ENCODE measurements around the gene MFN1. TPM values are rescaled to one million over a fixed set of nuclear protein-coding genes. Genes with fewer than 3 reads are reported as not detected.

Gene MFN1
- total RNA-seq (ENCODE audit: low replicate concordance) = 42.3 and 53.3 TPM in 2 replicates
- long read RNA-seq, full-length matches to known transcripts = 41 of 95 reads
- long read RNA-seq, partial matches to known transcripts = 42 of 95 reads
- long read RNA-seq, other reads (novel, unspliced or antisense) = 12 of 95 reads

- no peaks in the 10 kb centered on the region for H3K27me3 Mint-ChIP-seq
- peak; percentile 86 for DNase-seq (ENCODE audit: extremely low spot score, unreplicated experiment)
- H3K4me1 Mint-ChIP-seq (ENCODE audit: unreplicated experiment) = peaks cover 8% of the 10 kb centered on the region
- H3K36me3 Mint-ChIP-seq = peaks cover 3% of the 10 kb centered on the region
- H3K4me3 Mint-ChIP-seq = peak within 1 kb of the TSS; percentile 100
- H3K27ac Mint-ChIP-seq = peak within 1 kb of the TSS; percentile 99
- no peak for TF ChIP-seq CTCF (conservative IDR thresholded peaks at IDR 0.05)
- H3K9me3 Mint-ChIP-seq = no peaks in the 10 kb centered on the region
These were observed at the start of gene MFN1 for GRCh38 chr3:179347345-179348194. MFN1 (plus strand) TSS chr3:179347709; CDS start chr3:179348852, 1,143 bp downstream.

- Mint-ChIP-seq H3K4me3 (no peak overlapping the region), H3K27ac (no peak overlapping the region), H3K27me3 (peaks cover 4% of the 10 kb centered on the region), H3K4me1 (ENCODE audit: unreplicated experiment) (peaks cover 6% of the 10 kb centered on the region), H3K9me3 (peaks cover 6% of the 10 kb centered on the region), H3K36me3 (no peaks in the 10 kb centered on the region)
- no peak for DNase-seq (ENCODE audit: extremely low spot score, unreplicated experiment)
- no peak for TF ChIP-seq CTCF (conservative IDR thresholded peaks at IDR 0.05)
These were observed 49.4 kb upstream of the MFN1 start for GRCh38 chr3:179297971-179298725.

- Mint-ChIP-seq H3K27me3 (peaks cover 4% of the 10 kb centered on the region), H3K4me1 (ENCODE audit: unreplicated experiment) (peaks cover 6% of the 10 kb centered on the region), H3K4me3 (no peak overlapping the region), H3K36me3 (no peaks in the 10 kb centered on the region), H3K9me3 (peaks cover 6% of the 10 kb centered on the region), H3K27ac (no peak overlapping the region)
- no peak for TF ChIP-seq CTCF (conservative IDR thresholded peaks at IDR 0.05)
- no peak for DNase-seq (ENCODE audit: extremely low spot score, unreplicated experiment)
These were observed 48.2 kb upstream of the MFN1 start for GRCh38 chr3:179299316-179299715.

- Mint-ChIP-seq H3K36me3 (no peaks in the 10 kb centered on the region), H3K27me3 (peaks cover 4% of the 10 kb centered on the region), H3K4me3 (no peak overlapping the region), H3K9me3 (peaks cover 6% of the 10 kb centered on the region), H3K4me1 (ENCODE audit: unreplicated experiment) (peaks cover 6% of the 10 kb centered on the region), H3K27ac (no peak overlapping the region)
- no peak for TF ChIP-seq CTCF (conservative IDR thresholded peaks at IDR 0.05)
- DNase-seq (ENCODE audit: extremely low spot score, unreplicated experiment) = no peak
These were observed 47.4 kb upstream of the MFN1 start for GRCh38 chr3:179299999-179300613.

GRCh38 chr3:179301645-179302044 lies 45.9 kb upstream of the MFN1 start:
- H3K9me3 Mint-ChIP-seq = peaks cover 6% of the 10 kb centered on the region
- H3K36me3 Mint-ChIP-seq = no peaks in the 10 kb centered on the region
- H3K27me3 Mint-ChIP-seq = peaks cover 3% of the 10 kb centered on the region
- peaks cover 6% of the 10 kb centered on the region for H3K4me1 Mint-ChIP-seq (ENCODE audit: unreplicated experiment)
- no peak overlapping the region for H3K27ac Mint-ChIP-seq
- DNase-seq (ENCODE audit: extremely low spot score, unreplicated experiment) = no peak
- H3K4me3 Mint-ChIP-seq = no peak overlapping the region
- TF ChIP-seq CTCF (conservative IDR thresholded peaks at IDR 0.05) = no peak
